Measurements from ENCODE around the gene IGDCC3. TPM values are rescaled to one million over a fixed set of nuclear protein-coding genes. Genes with fewer than 3 reads are reported as not detected.

Gene IGDCC3
- total and polyA plus RNA-seq, 2 experiments from 2014 or later, result not detected

GRCh38 chr15:65327651-65328393 is 50.0 kb downstream of the IGDCC3 start:
- no peak overlapping the region for H3K4me3 ChIP-seq
- H3F3A ChIP-seq (ENCODE audit: insufficient read depth), result no peaks in the 10 kb centered on the region
- in situ Hi-C loops (cut with MboI), result no loop called here
- no peak for DNase-seq
- no peaks in the 10 kb centered on the region for H3K36me3 ChIP-seq (ENCODE audit: low read depth)
- no peaks in the 10 kb centered on the region for H3K4me1 ChIP-seq (ENCODE audit: insufficient read depth)
- H3K9ac ChIP-seq, result no peak overlapping the region
- H3K79me2 ChIP-seq (ENCODE audit: insufficient read depth), result no peaks in the 10 kb centered on the region
- WGBS, 2 experiments (ENCODE audit: low coverage in 1 of 2, low lambda C conversion rate in 2 of 2, missing lambda C conversion rate in 2 of 2), result 55 to 57% methylated on average over 12 of the region's 12 CpGs
- H3K4me2 ChIP-seq (ENCODE audit: unreplicated experiment), result no peak overlapping the region
- H4K20me1 ChIP-seq (ENCODE audit: insufficient read depth), result no peaks in the 10 kb centered on the region
- no peaks in the 10 kb centered on the region for H3K9me2 ChIP-seq (ENCODE audit: insufficient read depth)
- no peaks in the 10 kb centered on the region for H3K27me3 ChIP-seq (replicated peaks; ENCODE audit: insufficient read depth)
- H3K9me3 ChIP-seq (ENCODE audit: low read depth), result no peaks in the 10 kb centered on the region
- TF ChIP-seq EZH2phosphoT487 (IDR thresholded peaks at IDR 0.05; ENCODE audit: insufficient read depth, low read depth) (no peak), EZH2 (IDR thresholded peaks at IDR 0.05; ENCODE audit: insufficient read depth, poor library complexity, severe bottlenecking) (no peak)
- no peak overlapping the region for H3K27ac ChIP-seq
- H2AFZ ChIP-seq, result no peak overlapping the region

GRCh38 chr15:65326818-65327217 is 51.0 kb downstream of the IGDCC3 start:
- TF ChIP-seq EZH2 (IDR thresholded peaks at IDR 0.05; ENCODE audit: insufficient read depth, poor library complexity, severe bottlenecking), result no peak
- no peak for TF ChIP-seq EZH2phosphoT487 (IDR thresholded peaks at IDR 0.05; ENCODE audit: insufficient read depth, low read depth)
- Histone ChIP-seq H3K27ac (no peak overlapping the region), H3K27me3 (replicated peaks; ENCODE audit: insufficient read depth) (no peaks in the 10 kb centered on the region; the same call in 1 of the 2 replicates), H3K4me2 (ENCODE audit: unreplicated experiment) (no peak overlapping the region), H4K20me1 (ENCODE audit: insufficient read depth) (no peaks in the 10 kb centered on the region), H3K9me3 (ENCODE audit: low read depth) (no peaks in the 10 kb centered on the region), H3K9ac (no peak overlapping the region), H3K9me2 (ENCODE audit: insufficient read depth) (no peaks in the 10 kb centered on the region), H3F3A (ENCODE audit: insufficient read depth) (no peaks in the 10 kb centered on the region), H3K4me3 (no peak overlapping the region), H2AFZ (no peak overlapping the region), H3K79me2 (ENCODE audit: insufficient read depth) (no peaks in the 10 kb centered on the region), H3K36me3 (ENCODE audit: low read depth) (no peaks in the 10 kb centered on the region), H3K4me1 (ENCODE audit: insufficient read depth) (no peaks in the 10 kb centered on the region)
- 83 to 88% methylated on average over 2 of the region's 2 CpGs for WGBS, 2 experiments (ENCODE audit: low coverage in 1 of 2, low lambda C conversion rate in 2 of 2, missing lambda C conversion rate in 2 of 2)
- DNase-seq, result no peak
- in situ Hi-C loops (cut with MboI), result no loop called here

- no peak overlapping the region for H2AFZ ChIP-seq
- no peak overlapping the region for H3K9ac ChIP-seq
- no peaks in the 10 kb centered on the region for H3K9me2 ChIP-seq (ENCODE audit: insufficient read depth)
- H3K4me3 ChIP-seq, result no peak overlapping the region
- H4K20me1 ChIP-seq (ENCODE audit: insufficient read depth), result no peaks in the 10 kb centered on the region
- no peaks in the 10 kb centered on the region for H3F3A ChIP-seq (ENCODE audit: insufficient read depth)
- peaks cover 2% of the 10 kb centered on the region; the same call in 1 of the 2 replicates for H3K27me3 ChIP-seq (replicated peaks; ENCODE audit: insufficient read depth)
- in situ Hi-C loops (cut with MboI), result no loop called here
- no peaks in the 10 kb centered on the region for H3K4me1 ChIP-seq (ENCODE audit: insufficient read depth)
- 48 to 59% methylated on average over 12 of the region's 12 CpGs for WGBS, 2 experiments (ENCODE audit: low coverage in 1 of 2, low lambda C conversion rate in 2 of 2, missing lambda C conversion rate in 2 of 2)
- no peaks in the 10 kb centered on the region for H3K79me2 ChIP-seq (ENCODE audit: insufficient read depth)
- no peak for DNase-seq
- no peak overlapping the region for H3K27ac ChIP-seq
- no peaks in the 10 kb centered on the region for H3K9me3 ChIP-seq (ENCODE audit: low read depth)
- TF ChIP-seq EZH2phosphoT487 (IDR thresholded peaks at IDR 0.05; ENCODE audit: insufficient read depth, low read depth) (no peak), EZH2 (IDR thresholded peaks at IDR 0.05; ENCODE audit: insufficient read depth, poor library complexity, severe bottlenecking) (no peak)
- no peaks in the 10 kb centered on the region for H3K36me3 ChIP-seq (ENCODE audit: low read depth)
- no peak overlapping the region for H3K4me2 ChIP-seq (ENCODE audit: unreplicated experiment)
Observed at GRCh38 chr15:65326117-65326526, 51.7 kb downstream of the IGDCC3 start.

GRCh38 chr15:65323071-65323511 is 54.7 kb downstream of the IGDCC3 start:
- Histone ChIP-seq H3K4me1 (ENCODE audit: insufficient read depth) (no peaks in the 10 kb centered on the region), H3K4me2 (ENCODE audit: unreplicated experiment) (no peak overlapping the region), H3K27ac (no peak overlapping the region), H3K36me3 (ENCODE audit: low read depth) (no peaks in the 10 kb centered on the region), H3K9me3 (ENCODE audit: low read depth) (no peaks in the 10 kb centered on the region), H4K20me1 (ENCODE audit: insufficient read depth) (no peaks in the 10 kb centered on the region), H3K9ac (no peak overlapping the region), H3K27me3 (replicated peaks; ENCODE audit: insufficient read depth) (peaks cover 7% of the 10 kb centered on the region; the same call in 1 of the 2 replicates), H2AFZ (no peak overlapping the region), H3K4me3 (no peak overlapping the region), H3K79me2 (ENCODE audit: insufficient read depth) (no peaks in the 10 kb centered on the region), H3K9me2 (ENCODE audit: insufficient read depth) (no peaks in the 10 kb centered on the region), H3F3A (ENCODE audit: insufficient read depth) (no peaks in the 10 kb centered on the region)
- TF ChIP-seq EZH2phosphoT487 (IDR thresholded peaks at IDR 0.05; ENCODE audit: insufficient read depth, low read depth) (no peak), EZH2 (IDR thresholded peaks at IDR 0.05; ENCODE audit: insufficient read depth, poor library complexity, severe bottlenecking) (no peak)
- DNase-seq, result no peak
- WGBS, 2 experiments (ENCODE audit: low coverage in 1 of 2, low lambda C conversion rate in 2 of 2, missing lambda C conversion rate in 2 of 2), result 24 to 26% methylated on average over 9 of the region's 9 CpGs
- in situ Hi-C loops (cut with MboI), result loop anchor here (5.0 kb wide), 1 partner anchor 49 kb away; no protein-coding TSS in a partner anchor
